MM.1S (cell line): ENCODE data around the gene BCL2.

Source experiments
- DNase-seq: peaks from one replicate; pipeline ENCODE4 v3.0.0-alpha.2; 2015
- H2AFZ ChIP-seq: fragments of 300-600 bp; sonication (generic); 2 replicates; pipeline ENCODE4 v1.6.0; 2016; ENCODE audit warnings: antibody characterized with exemption, low read length
- H3F3A ChIP-seq: fragments of 300-600 bp; sonication (generic); 2 replicates; pipeline ENCODE4 v1.6.1; 2016; ENCODE audit warnings: mild to moderate bottlenecking, antibody characterized with exemption, low read length, moderate library complexity, mixed read lengths; ENCODE audit not compliant: insufficient read depth
- H3K27ac ChIP-seq: fragments of 300-600 bp; sonication (generic); 2 replicates; pipeline ENCODE4 v1.5.1; 2016; ENCODE audit warnings: mild to moderate bottlenecking, low read length
- H3K27me3 ChIP-seq: fragments of 300-600 bp; sonication (generic); replicated peaks from 2 replicates; pipeline ENCODE4 v1.6.0; 2016; ENCODE audit warnings: low read length; ENCODE audit not compliant: insufficient read depth
- H3K36me3 ChIP-seq: fragments of 300-600 bp; sonication (generic); replicated peaks from 2 replicates; pipeline ENCODE4 v1.6.1; 2016; ENCODE audit warnings: mild to moderate bottlenecking, low read length, mixed read lengths; ENCODE audit not compliant: insufficient read depth
- H3K4me1 ChIP-seq: fragments of 300-600 bp; sonication (generic); 2 replicates; pipeline ENCODE4 v1.6.1; 2016; ENCODE audit warnings: low read length, mixed read lengths
- H3K4me2 ChIP-seq: fragments of 300-600 bp; sonication (generic); 2 replicates; pipeline ENCODE4 v1.6.0; 2016; ENCODE audit warnings: low read depth, low read length
- H3K4me3 ChIP-seq: fragments of 300-600 bp; sonication (generic); 2 replicates; pipeline ENCODE4 v1.5.1; 2016; ENCODE audit warnings: low read length, mixed read lengths
- H3K79me2 ChIP-seq: fragments of 300-600 bp; sonication (generic); 2 replicates; pipeline ENCODE4 v1.6.1; 2016; ENCODE audit warnings: mixed run types, low read length, mixed read lengths
- H3K9ac ChIP-seq: fragments of 300-600 bp; sonication (generic); 2 replicates; pipeline ENCODE4 v1.6.1; 2016; ENCODE audit warnings: low read length, mixed read lengths
- H3K9me2 ChIP-seq: fragments of 300-600 bp; sonication (generic); replicated peaks from 2 replicates; pipeline ENCODE4 v1.6.1; 2016; ENCODE audit warnings: mild to moderate bottlenecking, low read length, mixed read lengths; ENCODE audit not compliant: insufficient read depth
- H3K9me3 ChIP-seq: fragments of 300-600 bp; sonication (generic); replicated peaks from 2 replicates; pipeline ENCODE4 v1.6.1; 2016; ENCODE audit warnings: mild to moderate bottlenecking, low read length, mixed read lengths; ENCODE audit not compliant: insufficient read depth
- H4K20me1 ChIP-seq: fragments of 300-600 bp; sonication (generic); 2 replicates; pipeline ENCODE4 v1.6.1; 2016; ENCODE audit warnings: mild to moderate bottlenecking, low read length, moderate library complexity, mixed read lengths; ENCODE audit not compliant: insufficient read depth
- EZH2 ChIP-seq: fragments of 300-600 bp; sonication (generic); optimal IDR thresholded peaks from 2 replicates; pipeline ENCODE3; 2017; ENCODE audit warnings: low read depth, mild to moderate bottlenecking, antibody characterized with exemption, low read length, mixed read lengths
- EZH2phosphoT487 ChIP-seq: fragments of 300-600 bp; sonication (generic); IDR thresholded peaks from 2 replicates; pipeline ENCODE4 v1.6.1; 2018; ENCODE audit warnings: antibody characterized with exemption, low read length
- TF ChIP-seq, protein P1 (sequence below): fragments of 300-600 bp; sonication (generic); IDR thresholded peaks from 2 replicates; pipeline ENCODE4 v1.5.1; 2016; ENCODE audit warnings: antibody characterized with exemption, low read length, mixed read lengths

Gene BCL2

DNA sequence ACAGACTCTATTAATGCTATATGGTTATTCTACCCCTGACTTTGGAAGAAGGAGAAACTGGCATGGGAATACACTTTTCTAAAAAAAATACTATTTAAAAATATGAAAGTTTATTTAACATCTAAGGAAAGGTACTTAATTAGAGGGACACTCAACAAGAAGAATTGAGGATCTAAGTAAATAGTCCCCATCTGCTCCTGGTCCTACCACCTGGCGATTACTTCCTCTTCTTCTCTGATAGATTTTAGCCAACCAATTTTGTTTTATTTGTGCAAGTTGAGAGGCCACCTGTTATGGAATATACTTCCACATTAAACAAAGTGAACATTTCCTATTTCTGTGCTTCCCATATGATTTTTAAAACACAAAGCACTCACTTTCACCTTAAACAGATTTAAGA is 111.7 kb downstream of the BCL2 start:
- Histone ChIP-seq H3K27me3 (no peaks in the 10 kb centered on the region), H3K79me2 (peaks cover 82% of the 10 kb centered on the region), H3K9me2 (no peaks in the 10 kb centered on the region), H2AFZ (no peak overlapping the region), H3K4me1 (peaks cover 9% of the 10 kb centered on the region; the same call in 1 of the 2 replicates), H4K20me1 (no peaks in the 10 kb centered on the region), H3F3A (no peaks in the 10 kb centered on the region), H3K4me3 (no peak overlapping the region), H3K36me3 (no peaks in the 10 kb centered on the region), H3K9me3 (no peaks in the 10 kb centered on the region), H3K9ac (no peak overlapping the region), H3K4me2 (no peak overlapping the region), H3K27ac (no peak overlapping the region)
- no peak for DNase-seq
- no peak for TF ChIP-seq EZH2phosphoT487
- TF ChIP-seq, protein P1, sequence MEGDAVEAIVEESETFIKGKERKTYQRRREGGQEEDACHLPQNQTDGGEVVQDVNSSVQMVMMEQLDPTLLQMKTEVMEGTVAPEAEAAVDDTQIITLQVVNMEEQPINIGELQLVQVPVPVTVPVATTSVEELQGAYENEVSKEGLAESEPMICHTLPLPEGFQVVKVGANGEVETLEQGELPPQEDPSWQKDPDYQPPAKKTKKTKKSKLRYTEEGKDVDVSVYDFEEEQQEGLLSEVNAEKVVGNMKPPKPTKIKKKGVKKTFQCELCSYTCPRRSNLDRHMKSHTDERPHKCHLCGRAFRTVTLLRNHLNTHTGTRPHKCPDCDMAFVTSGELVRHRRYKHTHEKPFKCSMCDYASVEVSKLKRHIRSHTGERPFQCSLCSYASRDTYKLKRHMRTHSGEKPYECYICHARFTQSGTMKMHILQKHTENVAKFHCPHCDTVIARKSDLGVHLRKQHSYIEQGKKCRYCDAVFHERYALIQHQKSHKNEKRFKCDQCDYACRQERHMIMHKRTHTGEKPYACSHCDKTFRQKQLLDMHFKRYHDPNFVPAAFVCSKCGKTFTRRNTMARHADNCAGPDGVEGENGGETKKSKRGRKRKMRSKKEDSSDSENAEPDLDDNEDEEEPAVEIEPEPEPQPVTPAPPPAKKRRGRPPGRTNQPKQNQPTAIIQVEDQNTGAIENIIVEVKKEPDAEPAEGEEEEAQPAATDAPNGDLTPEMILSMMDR = no peak
- no peak for TF ChIP-seq EZH2

DNA sequence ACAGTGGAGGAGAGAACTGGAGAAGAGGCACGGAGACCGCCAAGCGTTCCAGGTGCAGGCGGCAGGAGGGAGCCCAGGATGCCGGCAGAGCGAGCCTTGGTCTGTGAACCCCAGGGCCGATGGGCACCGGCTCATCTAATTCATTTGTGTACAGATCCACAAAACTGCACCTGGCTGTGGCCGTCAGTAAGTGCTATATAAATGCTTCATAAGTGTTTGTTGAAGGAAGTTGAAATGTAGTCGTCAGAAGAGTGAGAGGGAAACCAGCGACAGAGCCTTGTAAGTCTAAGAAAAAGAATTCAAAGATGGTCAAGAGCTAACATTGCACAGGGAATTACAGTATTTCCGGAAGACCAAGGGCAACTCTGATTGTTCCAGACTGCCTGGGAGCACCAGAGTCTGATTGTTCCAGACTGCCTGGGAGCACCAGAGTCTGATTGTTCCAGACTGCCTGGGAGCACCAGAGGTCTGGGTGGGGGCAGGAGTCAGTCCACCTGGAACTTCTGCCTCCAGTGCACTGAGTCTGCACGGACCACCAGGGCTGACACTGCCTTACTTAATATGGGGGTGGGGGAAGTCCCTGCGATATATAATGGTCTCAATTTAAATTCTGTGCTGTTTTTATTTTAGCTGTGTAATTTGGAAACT is 112.3 kb downstream of the BCL2 start:
- no peak for DNase-seq
- no peak overlapping the region for H3K4me3 ChIP-seq

DNA sequence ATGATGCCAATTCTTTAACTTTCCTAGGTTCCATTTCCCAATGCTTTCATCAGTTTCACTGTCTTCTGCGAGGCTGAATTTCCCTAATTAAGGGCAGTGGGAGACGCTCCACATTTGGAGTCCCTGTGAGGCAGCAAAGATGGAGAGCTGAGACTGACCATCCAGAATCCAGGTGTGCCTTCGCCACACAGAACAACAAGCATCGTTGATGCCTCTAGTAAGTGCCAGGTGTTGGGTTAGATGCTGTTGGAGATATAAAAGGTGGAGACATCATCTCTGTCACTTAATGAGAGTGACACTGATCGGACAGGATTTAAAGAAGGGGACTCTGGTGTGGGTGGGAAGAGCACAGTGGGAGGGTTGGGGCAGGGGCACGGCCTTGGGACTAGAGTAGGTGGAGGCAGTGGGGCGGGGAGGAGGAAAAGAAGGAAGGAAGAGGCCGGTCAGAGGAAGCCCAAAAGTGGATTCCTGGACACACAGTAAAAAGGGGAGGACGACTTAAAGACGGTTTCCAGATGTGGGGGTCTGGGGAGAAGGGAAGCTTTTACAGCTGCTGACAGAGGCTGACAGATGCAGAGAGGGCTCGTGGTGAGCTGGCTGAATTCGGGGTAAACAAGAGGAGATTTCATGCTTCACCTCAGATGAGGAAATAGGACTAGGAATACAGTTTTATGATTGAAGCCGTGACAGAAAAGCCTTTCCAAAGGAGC is 113.0 kb downstream of the BCL2 start:
- no peaks in the 10 kb centered on the region for H3K9me3 ChIP-seq
- peaks cover 9% of the 10 kb centered on the region; the same call in 1 of the 2 replicates for H3K4me1 ChIP-seq
- H3K27ac ChIP-seq = no peak overlapping the region
- no peaks in the 10 kb centered on the region for H3K36me3 ChIP-seq
- H3K9ac ChIP-seq = no peak overlapping the region
- no peak overlapping the region for H3K4me2 ChIP-seq
- no peaks in the 10 kb centered on the region for H3K9me2 ChIP-seq
- no peak for DNase-seq
- H2AFZ ChIP-seq = no peak overlapping the region
- TF ChIP-seq EZH2phosphoT487 (no peak), EZH2 (no peak)
- TF ChIP-seq, protein P1 = no peak
- H3K27me3 ChIP-seq = no peaks in the 10 kb centered on the region
- no peaks in the 10 kb centered on the region for H4K20me1 ChIP-seq
- H3K4me3 ChIP-seq = no peak overlapping the region
- peaks cover 82% of the 10 kb centered on the region for H3K79me2 ChIP-seq
- no peaks in the 10 kb centered on the region for H3F3A ChIP-seq

More for the DNA sequence above, 112.3 kb downstream of the BCL2 start:
- H3F3A ChIP-seq = no peaks in the 10 kb centered on the region
- H3K27ac ChIP-seq = no peak overlapping the region
- H3K9me2 ChIP-seq = no peaks in the 10 kb centered on the region
- no peak overlapping the region for H2AFZ ChIP-seq
- no peaks in the 10 kb centered on the region for H3K9me3 ChIP-seq
- no peaks in the 10 kb centered on the region for H3K27me3 ChIP-seq
- TF ChIP-seq EZH2phosphoT487 (no peak), EZH2 (no peak)
- TF ChIP-seq, protein P1 = no peak
- H3K4me2 ChIP-seq = no peak overlapping the region
- H3K36me3 ChIP-seq = no peaks in the 10 kb centered on the region
- H3K9ac ChIP-seq = no peak overlapping the region
- no peaks in the 10 kb centered on the region for H4K20me1 ChIP-seq
- peaks cover 84% of the 10 kb centered on the region for H3K79me2 ChIP-seq
- H3K4me1 ChIP-seq = peaks cover 9% of the 10 kb centered on the region; the same call in 1 of the 2 replicates
